Measurements from ENCODE around the gene FAM20C.

DNA sequence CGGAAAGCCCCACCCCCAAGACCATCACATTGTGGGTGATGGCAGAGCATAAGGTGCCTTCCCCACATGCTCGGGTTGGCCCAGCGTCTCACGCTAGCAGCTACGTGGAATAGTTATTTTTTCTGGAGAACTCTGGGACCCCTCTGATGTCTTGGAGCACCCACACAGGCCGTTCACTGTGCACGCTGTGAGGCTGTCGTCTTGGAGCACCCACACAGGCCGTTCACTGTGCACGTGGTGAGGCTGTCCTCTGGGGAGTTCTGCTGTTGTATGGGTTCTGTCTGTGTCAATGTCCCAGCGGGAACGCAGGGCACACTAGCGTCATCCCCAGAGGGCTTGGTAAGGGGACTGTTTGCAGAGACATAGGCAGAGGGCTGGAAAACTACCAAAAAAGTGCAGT is 38.8 kb upstream of the FAM20C start:
- TF ChIP-seq YY1 (tag by site-specific recombination; IDR thresholded peaks at IDR 0.05) (no peak), OSR2 (tag by site-specific recombination; IDR thresholded peaks at IDR 0.05) (no peak)
- TF ChIP-seq, protein P1, sequence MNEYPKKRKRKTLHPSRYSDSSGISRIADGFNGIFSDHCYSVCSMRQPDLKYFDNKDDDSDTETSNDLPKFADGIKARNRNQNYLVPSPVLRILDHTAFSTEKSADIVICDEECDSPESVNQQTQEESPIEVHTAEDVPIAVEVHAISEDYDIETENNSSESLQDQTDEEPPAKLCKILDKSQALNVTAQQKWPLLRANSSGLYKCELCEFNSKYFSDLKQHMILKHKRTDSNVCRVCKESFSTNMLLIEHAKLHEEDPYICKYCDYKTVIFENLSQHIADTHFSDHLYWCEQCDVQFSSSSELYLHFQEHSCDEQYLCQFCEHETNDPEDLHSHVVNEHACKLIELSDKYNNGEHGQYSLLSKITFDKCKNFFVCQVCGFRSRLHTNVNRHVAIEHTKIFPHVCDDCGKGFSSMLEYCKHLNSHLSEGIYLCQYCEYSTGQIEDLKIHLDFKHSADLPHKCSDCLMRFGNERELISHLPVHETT (tag by site-specific recombination; IDR thresholded peaks at IDR 0.05): no peak
- TF ChIP-seq, protein P2, sequence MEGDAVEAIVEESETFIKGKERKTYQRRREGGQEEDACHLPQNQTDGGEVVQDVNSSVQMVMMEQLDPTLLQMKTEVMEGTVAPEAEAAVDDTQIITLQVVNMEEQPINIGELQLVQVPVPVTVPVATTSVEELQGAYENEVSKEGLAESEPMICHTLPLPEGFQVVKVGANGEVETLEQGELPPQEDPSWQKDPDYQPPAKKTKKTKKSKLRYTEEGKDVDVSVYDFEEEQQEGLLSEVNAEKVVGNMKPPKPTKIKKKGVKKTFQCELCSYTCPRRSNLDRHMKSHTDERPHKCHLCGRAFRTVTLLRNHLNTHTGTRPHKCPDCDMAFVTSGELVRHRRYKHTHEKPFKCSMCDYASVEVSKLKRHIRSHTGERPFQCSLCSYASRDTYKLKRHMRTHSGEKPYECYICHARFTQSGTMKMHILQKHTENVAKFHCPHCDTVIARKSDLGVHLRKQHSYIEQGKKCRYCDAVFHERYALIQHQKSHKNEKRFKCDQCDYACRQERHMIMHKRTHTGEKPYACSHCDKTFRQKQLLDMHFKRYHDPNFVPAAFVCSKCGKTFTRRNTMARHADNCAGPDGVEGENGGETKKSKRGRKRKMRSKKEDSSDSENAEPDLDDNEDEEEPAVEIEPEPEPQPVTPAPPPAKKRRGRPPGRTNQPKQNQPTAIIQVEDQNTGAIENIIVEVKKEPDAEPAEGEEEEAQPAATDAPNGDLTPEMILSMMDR (tag by site-specific recombination; IDR thresholded peaks at IDR 0.05): no peak
